Measurements from ENCODE around the gene CHIC2. TPM values are rescaled to one million over a fixed set of nuclear protein-coding genes. Genes with fewer than 3 reads are reported as not detected.

CHIC2 gene
- polyA plus RNA-seq, 1 donor = 25.9 TPM

GRCh38 chr4:53960843-53961242 lies 103.6 kb downstream of the CHIC2 start:
- Histone ChIP-seq H3K9me3 (ENCODE audit: control insufficient read depth, low read depth, low read length) (no peaks in the 10 kb centered on the region), H3K4me3 (ENCODE audit: low read length) (no peak overlapping the region), H3K36me3 (ENCODE audit: control insufficient read depth, insufficient read depth, low read length) (no peaks in the 10 kb centered on the region), H3K27ac (ENCODE audit: low read length) (no peak overlapping the region), H3K27me3 (ENCODE audit: control insufficient read depth, insufficient read depth, low read length) (no peaks in the 10 kb centered on the region), H3K4me1 (ENCODE audit: control insufficient read depth, insufficient read depth, low read length) (no peaks in the 10 kb centered on the region)
- DNase-seq = peak in 1 of 2 donors; percentile 21
- WGBS (ENCODE audit: insufficient coverage, low lambda C conversion rate) = 0% methylated on average over 1 of the region's 5 CpGs

Other genes starting within 250 kb of the CHIC2 start
- gene GSX2, start 35.6 kb upstream of the CHIC2 start, polyA plus RNA-seq = not detected
- 92.0 TPM for gene PDGFRA, start 164.7 kb upstream of the CHIC2 start, polyA plus RNA-seq

Measured in large intestine (tissue), 3 donors.